NCI-H524 (cell line): ENCODE measurements around the gene PAPOLG.

Experiments
- DNase-seq, 2 experiments: peaks; one replicate each; lab custom pipeline; 2025; lab: John Stamatoyannopoulos, UW

The PAPOLG gene

GRCh38 chr2:60756097-60757087 is at the start of gene PAPOLG:
PAPOLG (plus strand) TSS chr2:60756268; CDS start chr2:60756479, 211 bp downstream.
- DNase-seq: peak; percentile 89 to 95

- DNase-seq: peak in 1 of 2 experiments; percentile 48
These were observed 48.2 kb upstream of the PAPOLG start for GRCh38 chr2:60707750-60708371.

GRCh38 chr2:60708630-60709320 is 47.3 kb upstream of the PAPOLG start:
- DNase-seq: peak; percentile 5 to 64

- no peak for DNase-seq
These were observed 45.4 kb upstream of the PAPOLG start for GRCh38 chr2:60710707-60711106.

- DNase-seq: no peak
These were observed 40.5 kb upstream of the PAPOLG start for GRCh38 chr2:60715561-60715960.

GRCh38 chr2:60717691-60718090 is 38.4 kb upstream of the PAPOLG start:
- DNase-seq: no peak

- no peak for DNase-seq
These were observed 36.7 kb upstream of the PAPOLG start for GRCh38 chr2:60719331-60719730.

GRCh38 chr2:60725466-60725865 is 30.6 kb upstream of the PAPOLG start:
- DNase-seq: no peak

GRCh38 chr2:60728855-60729254 is 27.2 kb upstream of the PAPOLG start:
- DNase-seq: no peak

- peak; percentile 55 to 78 for DNase-seq
These were observed 20.4 kb upstream of the PAPOLG start for GRCh38 chr2:60735496-60736250.

- no peak for DNase-seq
These were observed 17.4 kb upstream of the PAPOLG start for GRCh38 chr2:60738679-60739078.

- no peak for DNase-seq
These were observed 16.9 kb upstream of the PAPOLG start for GRCh38 chr2:60739156-60739555.

GRCh38 chr2:60741576-60741975 is 14.5 kb upstream of the PAPOLG start:
- DNase-seq: no peak

- DNase-seq: no peak
These were observed 13.6 kb upstream of the PAPOLG start for GRCh38 chr2:60742419-60742818.

- DNase-seq: no peak
These were observed 10.7 kb upstream of the PAPOLG start for GRCh38 chr2:60745330-60745729.

- DNase-seq: no peak
These were observed 10.3 kb upstream of the PAPOLG start for GRCh38 chr2:60745761-60746160.

- DNase-seq: no peak
These were observed 9.8 kb upstream of the PAPOLG start for GRCh38 chr2:60746318-60746717.

- DNase-seq: no peak
These were observed 3.6 kb downstream of the PAPOLG start for GRCh38 chr2:60759654-60760053.

GRCh38 chr2:60764736-60765534 is 8.9 kb downstream of the PAPOLG start:
- no peak for DNase-seq

GRCh38 chr2:60766283-60766682 is 10.2 kb downstream of the PAPOLG start:
- no peak for DNase-seq

- no peak for DNase-seq
These were observed 15.4 kb downstream of the PAPOLG start for GRCh38 chr2:60771508-60771907.
